HepG2 (cell line): ENCODE measurements around the gene EIF5B. TPM values are rescaled to one million over a fixed set of nuclear protein-coding genes. Genes with fewer than 3 reads are reported as not detected.

ENCODE experiments used
- ARID4A ChIP-seq: sonication (generic); formaldehyde crosslinking; IDR thresholded peaks from 2 replicates; pipeline ENCODE4 v1.5.0; 2020; ENCODE audit warnings: mild to moderate bottlenecking, missing genetic modification reagents, borderline replicate concordance
- ATF7 ChIP-seq, 2 experiments: fragments of 450-650 bp in 1 of 2; sonication (generic) in 1 of 2; formaldehyde crosslinking in 1 of 2; IDR thresholded peaks; 2 replicates each; pipeline versions ENCODE4 v1.4.0 to v1.6.1; 2016 to 2020; ENCODE audit warnings: antibody characterized with exemption in 1 of 2, mild to moderate bottlenecking in 1 of 2, missing genetic modification reagents in 1 of 2
- KAT2B ChIP-seq: fragments of 150-350 bp; IDR thresholded peaks from 2 replicates; pipeline ENCODE4 v1.6.1; 2014; ENCODE audit warnings: low read depth, low read length, borderline replicate concordance
- SP2 ChIP-seq: sonication (generic); formaldehyde crosslinking; IDR thresholded peaks from 2 replicates; pipeline ENCODE4 v1.5.1; 2020; ENCODE audit warnings: mild to moderate bottlenecking, missing genetic modification reagents
- SRSF4 ChIP-seq: fragments of 200-400 bp; formaldehyde crosslinking; IDR thresholded peaks from one replicate; pipeline ENCODE4 v1.6.1; 2018; ENCODE audit warnings: mild to moderate bottlenecking, low read depth, low read length, moderate library complexity; ENCODE audit not compliant: poor library complexity, severe bottlenecking
- TARDBP ChIP-seq: sonication (generic); formaldehyde crosslinking; IDR thresholded peaks from 2 replicates; pipeline ENCODE4 v1.8.0; 2022; ENCODE audit warnings: mild to moderate bottlenecking, missing genetic modification reagents
- TCF12 ChIP-seq, 2 experiments: fragments of 450-650 bp in 1 of 2; sonication (generic) in 1 of 2; formaldehyde crosslinking in 1 of 2; IDR thresholded peaks; 2 replicates each; pipeline versions ENCODE4 v1.6.1 to v1.8.0; 2017 to 2022; ENCODE audit warnings: antibody characterized with exemption in 1 of 2, mild to moderate bottlenecking in 1 of 2, missing genetic modification reagents in 1 of 2, moderate library complexity in 1 of 2
- TOPORS ChIP-seq: sonication (generic); formaldehyde crosslinking; IDR thresholded peaks from 2 replicates; pipeline ENCODE4 v1.8.0; 2023; ENCODE audit warnings: mild to moderate bottlenecking, missing genetic modification reagents
- YEATS2 ChIP-seq: sonication (generic); formaldehyde crosslinking; IDR thresholded peaks from 2 replicates; pipeline ENCODE4 v1.4.0; 2020; ENCODE audit warnings: missing genetic modification reagents, borderline replicate concordance
- ZGPAT ChIP-seq: IDR thresholded peaks from 2 replicates; pipeline ENCODE4 v1.6.1; 2016; ENCODE audit warnings: mild to moderate bottlenecking
- ZNF142 ChIP-seq: sonication (generic); formaldehyde crosslinking; IDR thresholded peaks from 2 replicates; pipeline ENCODE4 v1.4.0; 2020; ENCODE audit warnings: missing genetic modification reagents
- ZNF639 ChIP-seq: conservative IDR thresholded peaks from 2 replicates; pipeline ENCODE4 v1.6.1; 2018; ENCODE audit warnings: missing genetic modification reagents
- ZNF768 ChIP-seq: sonication (generic); formaldehyde crosslinking; IDR thresholded peaks from 2 replicates; pipeline ENCODE4 v1.4.0; 2020; ENCODE audit warnings: missing genetic modification reagents
- polyA plus RNA-seq, 8 experiments: library from polyadenylated mRNA; depleted of rRNA in 3 of 8; stranded (reverse) in 7 of 8; unstranded in 1 of 8; fragments of >200 nt; fragmentation: Illumina TruSeq in 4 of 8; extraction: Trizol in 4 of 8; gene quantifications; 2 replicates each; pipeline versions ENCODE4 v1.2.1 to v1.2.3, GENCODE V29; 2011 to 2016; ENCODE audit warnings: low read depth in 4 of 8, missing spikeins in 1 of 8, mixed read lengths in 1 of 8; ENCODE audit not compliant: insufficient read depth in 1 of 8
- total RNA-seq, 5 experiments: library from RNA; depleted of rRNA; stranded (reverse); fragments of >200 nt; fragmentation: Illumina TruSeq; extraction: Trizol; gene quantifications; 2 replicates each; pipeline ENCODE4 v1.2.3, GENCODE V29; 2016; ENCODE audit warnings: low read depth in 1 of 5

EIF5B gene
- total and polyA plus RNA-seq, 2 of the 13 experiments (the other 11 are each of a cell fraction or from before 2014, with no cell fraction given) = 8.8 to 32.1 TPM

GRCh38 chr2:99337113-99338028, at the start of gene EIF5B (continued):
- TF ChIP-seq ZNF142 (CRISPR knock-in tag) (peak; percentile 84), TCF12 (IDR thresholded peaks at IDR 0.05) (no peak), TCF12 (CRISPR knock-in tag; IDR thresholded peaks at IDR 0.05) (peak; percentile 84; the same call in 1 of the 2 replicates), ATF7 (IDR thresholded peaks at IDR 0.05) (no peak), ATF7 (CRISPR knock-in tag; IDR thresholded peaks at IDR 0.05) (peak; percentile 45; the same call in 1 of the 2 replicates), SP2 (CRISPR knock-in tag) (peak; percentile 50; the same call in 1 of the 2 replicates), KAT2B (no peak; the same call in 1 of the 2 replicates), TARDBP (CRISPR knock-in tag) (peak; percentile 94), ZNF639 (CRISPR knock-in tag) (peak; percentile 98), TOPORS (peak; percentile 75), YEATS2 (peak; percentile 98), ZGPAT (CRISPR knock-in tag) (peak; percentile 84), ARID4A (CRISPR knock-in tag) (peak; percentile 96), SRSF4 (no peak), ZNF768 (peak; percentile 61; the same call in 1 of the 2 replicates)
